ENCODE results near the gene ABCB11. TPM values are rescaled to one million over a fixed set of nuclear protein-coding genes. Genes with fewer than 3 reads are reported as not detected.
"Not testable (repeated sequence)": the region's sequence is repeated elsewhere in the genome, so short reads cannot be mapped to it uniquely, and the experiment has no call there.

ABCB11 gene
- total RNA-seq, 1 experiment from 2014 or later: not detected

DNA sequence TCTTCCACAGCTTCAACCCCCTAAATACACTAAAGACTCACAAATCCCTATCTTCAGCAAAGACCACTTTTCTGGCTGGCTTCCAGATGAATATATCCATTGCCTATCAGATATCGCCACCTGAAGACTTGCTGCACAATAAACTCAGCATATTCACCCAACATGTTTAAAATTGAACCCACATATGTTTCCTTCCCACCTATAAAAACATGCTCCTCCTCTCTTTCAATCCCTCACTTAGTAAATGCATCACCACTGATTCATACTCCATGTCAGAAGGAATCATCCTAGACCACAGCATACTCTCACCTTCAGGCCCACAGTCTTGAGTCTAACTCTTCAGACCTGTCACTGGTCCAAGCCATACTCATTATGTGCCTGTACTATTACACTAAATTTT is 146.1 kb downstream of the ABCB11 start:
- Histone ChIP-seq H3K4me1 (ENCODE audit: insufficient read depth, low read length, poor library complexity, severe bottlenecking) (peaks cover 5% of the 10 kb centered on the region), H3K27ac (ENCODE audit: low read depth, low read length, poor library complexity, severe bottlenecking) (no peak overlapping the region), H3K36me3 (ENCODE audit: insufficient read depth, low read length, poor library complexity, severe bottlenecking) (peaks cover 16% of the 10 kb centered on the region), H3K27me3 (replicated peaks; ENCODE audit: insufficient read depth, low read depth, low read length, poor library complexity) (no peaks in the 10 kb centered on the region), H3K9me3 (ENCODE audit: low read depth, low read length, poor library complexity, severe bottlenecking) (no peaks in the 10 kb centered on the region), H3K4me3 (ENCODE audit: low read depth, low read length, poor library complexity, severe bottlenecking) (no peak overlapping the region)
- DNase-seq (ENCODE audit: low spot score): no peak
- POLR2A ChIA-PET (ENCODE audit: low non-redundant PET): interaction anchor here (0.7 kb wide), 1 partner anchor 1400 kb away, joined by 3 read pairs; no protein-coding TSS in a partner anchor
- intact Hi-C loops (cut with micrococcal nuclease; ENCODE audit: unreplicated experiment): no loop called here
- no peak for TF ChIP-seq EZH2 (IDR thresholded peaks at IDR 0.05; ENCODE audit: borderline replicate concordance, low read depth, low read length, poor library complexity, severe bottlenecking)
- TF ChIP-seq, protein P1, sequence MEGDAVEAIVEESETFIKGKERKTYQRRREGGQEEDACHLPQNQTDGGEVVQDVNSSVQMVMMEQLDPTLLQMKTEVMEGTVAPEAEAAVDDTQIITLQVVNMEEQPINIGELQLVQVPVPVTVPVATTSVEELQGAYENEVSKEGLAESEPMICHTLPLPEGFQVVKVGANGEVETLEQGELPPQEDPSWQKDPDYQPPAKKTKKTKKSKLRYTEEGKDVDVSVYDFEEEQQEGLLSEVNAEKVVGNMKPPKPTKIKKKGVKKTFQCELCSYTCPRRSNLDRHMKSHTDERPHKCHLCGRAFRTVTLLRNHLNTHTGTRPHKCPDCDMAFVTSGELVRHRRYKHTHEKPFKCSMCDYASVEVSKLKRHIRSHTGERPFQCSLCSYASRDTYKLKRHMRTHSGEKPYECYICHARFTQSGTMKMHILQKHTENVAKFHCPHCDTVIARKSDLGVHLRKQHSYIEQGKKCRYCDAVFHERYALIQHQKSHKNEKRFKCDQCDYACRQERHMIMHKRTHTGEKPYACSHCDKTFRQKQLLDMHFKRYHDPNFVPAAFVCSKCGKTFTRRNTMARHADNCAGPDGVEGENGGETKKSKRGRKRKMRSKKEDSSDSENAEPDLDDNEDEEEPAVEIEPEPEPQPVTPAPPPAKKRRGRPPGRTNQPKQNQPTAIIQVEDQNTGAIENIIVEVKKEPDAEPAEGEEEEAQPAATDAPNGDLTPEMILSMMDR (conservative IDR thresholded peaks at IDR 0.05; ENCODE audit: low read depth, low read length): no peak
- CTCF ChIA-PET: no interaction called here
- BruUV-seq (replicated peaks): no TSS peak

DNA sequence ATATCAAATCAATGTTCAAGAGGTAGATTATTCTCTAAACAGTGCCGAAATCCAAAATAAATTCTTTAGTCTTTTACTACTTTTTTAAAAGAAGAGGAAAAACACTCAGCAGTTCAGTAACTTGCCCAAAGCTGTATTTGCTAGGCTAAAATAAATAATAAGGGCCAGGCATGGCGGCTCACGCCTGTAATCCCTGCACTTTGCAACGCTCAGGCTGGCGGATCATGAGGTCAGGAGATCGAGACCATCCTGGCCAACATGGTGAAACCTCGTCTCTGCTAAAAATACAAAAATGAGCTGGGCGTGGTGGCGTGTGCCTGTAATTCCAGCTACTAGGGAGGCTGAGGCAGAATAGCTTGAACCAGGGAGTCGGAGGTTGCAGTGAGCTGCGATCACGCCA is 149.0 kb downstream of the ABCB11 start:
- H3K4me3 ChIP-seq (ENCODE audit: low read depth, low read length, poor library complexity, severe bottlenecking); BruUV-seq (replicated peaks); CTCF ChIA-PET; POLR2A ChIA-PET (ENCODE audit: low non-redundant PET); H3K27ac ChIP-seq (ENCODE audit: low read depth, low read length, poor library complexity, severe bottlenecking); H3K9me3 ChIP-seq (ENCODE audit: low read depth, low read length, poor library complexity, severe bottlenecking); intact Hi-C loops (cut with micrococcal nuclease; ENCODE audit: unreplicated experiment); H3K27me3 ChIP-seq (replicated peaks; ENCODE audit: insufficient read depth, low read depth, low read length, poor library complexity); DNase-seq (ENCODE audit: low spot score); H3K4me1 ChIP-seq (ENCODE audit: insufficient read depth, low read length, poor library complexity, severe bottlenecking): not testable (repeated sequence)
- peaks cover 10% of the 10 kb centered on the region for H3K36me3 ChIP-seq (ENCODE audit: insufficient read depth, low read length, poor library complexity, severe bottlenecking)

DNA sequence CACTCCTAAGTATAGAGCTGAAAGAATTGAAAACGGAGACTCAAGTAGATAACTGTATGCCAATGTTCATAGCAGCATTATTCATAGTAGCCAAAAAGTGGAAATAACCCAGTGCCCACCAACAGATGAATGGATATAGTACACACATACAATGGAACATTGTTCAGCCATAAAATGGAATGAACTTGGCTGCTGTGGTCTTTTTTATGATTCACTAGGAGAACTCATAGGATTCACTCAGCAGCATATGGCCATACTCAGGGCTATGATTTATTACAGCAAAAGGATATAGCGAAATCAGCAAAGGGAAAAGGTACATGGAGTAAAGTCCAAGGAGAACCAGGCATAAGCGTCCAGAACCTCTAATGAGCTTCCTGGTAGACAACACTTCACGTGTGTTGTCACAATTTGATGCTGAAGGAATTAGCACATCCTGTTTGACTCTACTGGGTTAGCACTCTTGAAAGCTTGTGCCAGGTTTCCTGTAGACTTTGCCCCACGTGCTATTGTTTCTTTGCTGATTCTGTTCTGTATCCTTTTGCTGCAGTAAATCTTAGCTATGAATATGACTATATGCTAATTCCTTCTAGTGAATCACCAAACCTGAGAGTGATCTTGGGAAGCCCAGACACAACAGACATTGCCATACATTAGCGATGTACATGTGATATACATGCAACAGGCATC is 156.6 kb downstream of the ABCB11 start:
- Histone ChIP-seq H3K27ac (ENCODE audit: low read depth, low read length, poor library complexity, severe bottlenecking) (no peak overlapping the region), H3K36me3 (ENCODE audit: insufficient read depth, low read length, poor library complexity, severe bottlenecking) (peaks cover 23% of the 10 kb centered on the region), H3K4me1 (ENCODE audit: insufficient read depth, low read length, poor library complexity, severe bottlenecking) (no peaks in the 10 kb centered on the region), H3K9me3 (ENCODE audit: low read depth, low read length, poor library complexity, severe bottlenecking) (no peaks in the 10 kb centered on the region), H3K4me3 (ENCODE audit: low read depth, low read length, poor library complexity, severe bottlenecking) (no peak overlapping the region), H3K27me3 (replicated peaks; ENCODE audit: insufficient read depth, low read depth, low read length, poor library complexity) (no peaks in the 10 kb centered on the region)
- no peak for TF ChIP-seq EZH2 (IDR thresholded peaks at IDR 0.05; ENCODE audit: borderline replicate concordance, low read depth, low read length, poor library complexity, severe bottlenecking)
- TF ChIP-seq, protein P1 (conservative IDR thresholded peaks at IDR 0.05; ENCODE audit: low read depth, low read length): no peak
- ChIA-PET CTCF (no interaction called here), POLR2A (ENCODE audit: low non-redundant PET) (no interaction called here)
- DNase-seq (ENCODE audit: low spot score): no peak
- intact Hi-C loops (cut with micrococcal nuclease; ENCODE audit: unreplicated experiment): no loop called here
- BruUV-seq (replicated peaks): no TSS peak

DNA sequence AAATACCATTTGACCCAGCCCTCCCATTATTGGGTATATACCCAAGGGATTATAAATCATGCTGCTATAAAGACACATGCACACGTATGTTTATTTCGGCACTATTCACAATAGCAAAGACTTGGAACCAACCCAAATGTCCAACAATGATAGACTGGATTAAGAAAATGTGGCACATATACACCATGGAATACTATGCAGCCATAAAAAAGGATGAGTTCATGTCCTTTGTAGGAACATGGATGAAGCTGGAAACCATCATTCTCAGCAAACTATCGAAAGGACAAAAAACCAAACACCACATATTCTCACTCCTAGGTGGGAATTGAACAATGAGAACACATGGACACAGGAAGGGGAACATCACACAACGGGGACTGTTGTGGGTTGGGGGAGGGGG is 160.3 kb downstream of the ABCB11 start:
- H3K36me3 ChIP-seq (ENCODE audit: insufficient read depth, low read length, poor library complexity, severe bottlenecking): peaks cover 17% of the 10 kb centered on the region
- POLR2A ChIA-PET (ENCODE audit: low non-redundant PET); BruUV-seq (replicated peaks); DNase-seq (ENCODE audit: low spot score); CTCF ChIA-PET; intact Hi-C loops (cut with micrococcal nuclease; ENCODE audit: unreplicated experiment); H3K4me3 ChIP-seq (ENCODE audit: low read depth, low read length, poor library complexity, severe bottlenecking); H3K27ac ChIP-seq (ENCODE audit: low read depth, low read length, poor library complexity, severe bottlenecking); H3K4me1 ChIP-seq (ENCODE audit: insufficient read depth, low read length, poor library complexity, severe bottlenecking); H3K27me3 ChIP-seq (replicated peaks; ENCODE audit: insufficient read depth, low read depth, low read length, poor library complexity); H3K9me3 ChIP-seq (ENCODE audit: low read depth, low read length, poor library complexity, severe bottlenecking): not testable (repeated sequence)

Other genes starting within 250 kb of the ABCB11 start
- gene NOSTRIN, start 228.7 kb downstream of the ABCB11 start, total RNA-seq (2021): not detected in 2 replicates
- 56.3 and 64.3 TPM in 2 replicates for gene SPC25, start 140.9 kb downstream of the ABCB11 start, total RNA-seq (2021)
- not detected in 2 replicates for gene G6PC2, start 130.0 kb downstream of the ABCB11 start, total RNA-seq (2021)
- gene DHRS9, start 38.2 kb upstream of the ABCB11 start, total RNA-seq (2021): not detected in 2 replicates

Data from A673 (cell line).